CD4-positive, alpha-beta T cell treated with Interleukin-10 for 1 hour (primary cell): ENCODE data around the gene PTPN11.
"Not testable (repeated sequence)": the region's sequence is repeated elsewhere in the genome, so short reads cannot be mapped to it uniquely, and the experiment has no call there.

Experiments used
- DNase-seq: peaks from one replicate; pipeline ENCODE4 v3.0.0-alpha.2; 2020

The PTPN11 gene

DNA sequence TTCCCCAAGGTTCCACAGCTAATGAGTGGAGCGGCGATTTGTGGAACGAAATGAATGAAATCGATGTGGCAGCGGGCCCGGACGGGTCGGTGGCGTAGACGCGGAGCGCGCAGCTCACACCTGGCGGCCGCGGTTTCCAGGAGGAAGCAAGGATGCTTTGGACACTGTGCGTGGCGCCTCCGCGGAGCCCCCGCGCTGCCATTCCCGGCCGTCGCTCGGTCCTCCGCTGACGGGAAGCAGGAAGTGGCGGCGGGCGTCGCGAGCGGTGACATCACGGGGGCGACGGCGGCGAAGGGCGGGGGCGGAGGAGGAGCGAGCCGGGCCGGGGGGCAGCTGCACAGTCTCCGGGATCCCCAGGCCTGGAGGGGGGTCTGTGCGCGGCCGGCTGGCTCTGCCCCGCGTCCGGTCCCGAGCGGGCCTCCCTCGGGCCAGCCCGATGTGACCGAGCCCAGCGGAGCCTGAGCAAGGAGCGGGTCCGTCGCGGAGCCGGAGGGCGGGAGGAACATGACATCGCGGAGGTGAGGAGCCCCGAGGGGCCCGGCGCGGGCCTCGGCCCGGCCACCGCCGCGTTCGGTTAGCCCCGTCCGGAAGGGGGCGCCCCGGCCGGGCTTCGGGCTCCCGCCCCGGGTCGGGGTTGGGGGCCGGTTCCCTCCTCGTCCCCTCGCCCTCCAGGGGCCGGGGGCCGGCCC, at the start of gene PTPN11:
Gene PTPN11, plus strand, starts transcription at position 340 of the 689 bp plus-strand sequence. Its CDS starts 165 bp downstream, at position 505.
- peak; percentile 91 for DNase-seq

GRCh38 chr12:112370199-112370598, 48.5 kb upstream of the PTPN11 start:
- no peak for DNase-seq

- no peak for DNase-seq
These were observed 47.8 kb upstream of the PTPN11 start for GRCh38 chr12:112370868-112371510.

DNA sequence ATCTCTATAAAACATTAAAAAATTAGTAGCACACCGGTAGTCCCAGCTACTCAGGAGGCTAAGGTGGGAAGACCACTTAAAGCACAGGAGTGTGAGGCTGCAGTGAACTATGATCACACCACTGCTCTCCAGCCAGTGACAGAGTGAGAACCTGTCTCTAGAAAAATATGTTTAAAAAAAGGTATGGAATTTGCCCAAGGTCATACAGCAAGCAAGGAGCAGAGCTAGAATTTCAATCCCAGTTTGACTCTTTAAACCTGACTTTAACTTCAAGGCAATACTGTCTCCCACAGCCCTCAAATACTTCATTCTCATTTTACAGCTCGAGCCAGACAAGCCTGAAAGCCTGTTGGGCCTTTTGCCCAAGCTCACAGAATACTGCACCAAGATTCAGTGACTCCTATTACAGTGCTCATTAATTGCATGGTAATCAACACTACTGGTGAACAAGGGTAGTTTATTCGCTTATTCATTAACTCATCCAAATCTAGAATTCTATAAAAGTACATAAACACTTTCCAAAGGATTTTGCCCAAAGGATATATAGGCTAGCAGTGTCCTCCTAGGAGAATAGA, 44.5 kb upstream of the PTPN11 start:
- no peak for DNase-seq

GRCh38 chr12:112375105-112375504, 43.6 kb upstream of the PTPN11 start:
- no peak for DNase-seq

- DNase-seq: no peak
These were observed 37.9 kb upstream of the PTPN11 start for GRCh38 chr12:112380663-112381405.

DNA sequence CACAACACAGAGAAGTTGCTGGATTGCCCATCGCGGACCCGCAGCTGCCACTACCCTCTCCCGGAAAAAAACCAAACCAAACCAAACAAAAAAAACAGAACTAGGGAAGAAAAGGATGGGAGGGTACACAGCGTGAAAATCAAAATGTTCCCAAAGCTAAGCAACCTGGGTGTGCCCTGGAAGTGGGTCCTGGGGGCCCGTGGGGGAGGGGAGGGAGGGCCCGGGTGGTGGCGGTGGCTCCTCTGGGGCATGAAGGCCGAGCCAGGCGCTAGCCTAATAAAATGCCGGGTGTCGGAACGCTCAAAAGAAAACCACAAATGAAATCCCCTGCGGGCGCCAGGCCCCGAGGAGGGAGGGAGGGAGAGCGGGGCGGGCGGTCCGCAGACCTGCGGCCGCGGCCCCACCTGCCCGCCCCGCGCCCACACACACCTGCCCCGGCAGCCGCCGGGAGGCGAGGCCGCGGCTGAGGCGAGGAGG, 37.3 kb upstream of the PTPN11 start:
- DNase-seq: peak; percentile 61

GRCh38 chr12:112381883-112382796, 36.6 kb upstream of the PTPN11 start, which contains the start of gene HECTD4:
Gene HECTD4 (minus strand): TSS chr12:112382431. CDS start chr12:112382128, 303 bp downstream.
- DNase-seq: peak; percentile 91

GRCh38 chr12:112382866-112383265, 35.9 kb upstream of the PTPN11 start:
- DNase-seq: no peak

DNA sequence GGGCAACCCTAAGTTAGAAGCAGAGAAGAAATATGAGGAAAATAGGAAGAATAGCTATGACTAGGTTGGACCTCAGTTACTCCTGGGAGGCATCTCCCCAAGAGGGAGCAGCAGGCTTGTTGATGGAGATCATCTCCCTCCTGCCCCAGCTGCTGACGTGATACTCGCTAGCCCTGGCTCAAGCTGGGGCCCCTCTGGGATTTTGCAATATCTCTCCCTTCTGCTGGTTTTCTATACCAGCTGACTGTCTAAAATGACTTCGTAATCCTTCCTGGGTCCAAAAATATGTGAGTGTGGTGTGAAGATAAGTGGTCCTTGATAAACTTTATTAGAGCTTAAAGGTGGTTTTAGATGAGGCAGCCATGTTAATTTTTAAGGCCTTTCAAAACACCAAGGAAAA, 32.0 kb upstream of the PTPN11 start:
- DNase-seq: no peak

DNA sequence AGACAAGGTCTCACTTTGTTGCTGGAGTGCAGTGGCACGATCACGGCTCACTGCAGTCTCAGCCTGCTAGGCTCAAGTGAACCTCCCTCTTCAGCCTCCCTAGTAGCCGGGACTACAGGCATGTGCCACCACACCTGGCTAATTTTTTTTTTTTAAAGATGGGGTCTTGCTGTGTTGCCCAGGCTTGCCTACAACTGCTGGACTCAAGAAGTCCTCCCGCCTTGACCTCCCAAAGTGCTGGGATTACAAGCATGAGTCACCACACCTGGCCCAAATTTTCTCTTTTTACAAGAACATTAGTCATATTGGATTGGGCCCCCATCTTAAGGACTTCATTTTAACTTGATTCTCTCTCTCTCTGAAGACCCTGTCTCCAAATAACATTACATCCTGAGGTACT, 29.5 kb upstream of the PTPN11 start:
- DNase-seq: no peak

DNA sequence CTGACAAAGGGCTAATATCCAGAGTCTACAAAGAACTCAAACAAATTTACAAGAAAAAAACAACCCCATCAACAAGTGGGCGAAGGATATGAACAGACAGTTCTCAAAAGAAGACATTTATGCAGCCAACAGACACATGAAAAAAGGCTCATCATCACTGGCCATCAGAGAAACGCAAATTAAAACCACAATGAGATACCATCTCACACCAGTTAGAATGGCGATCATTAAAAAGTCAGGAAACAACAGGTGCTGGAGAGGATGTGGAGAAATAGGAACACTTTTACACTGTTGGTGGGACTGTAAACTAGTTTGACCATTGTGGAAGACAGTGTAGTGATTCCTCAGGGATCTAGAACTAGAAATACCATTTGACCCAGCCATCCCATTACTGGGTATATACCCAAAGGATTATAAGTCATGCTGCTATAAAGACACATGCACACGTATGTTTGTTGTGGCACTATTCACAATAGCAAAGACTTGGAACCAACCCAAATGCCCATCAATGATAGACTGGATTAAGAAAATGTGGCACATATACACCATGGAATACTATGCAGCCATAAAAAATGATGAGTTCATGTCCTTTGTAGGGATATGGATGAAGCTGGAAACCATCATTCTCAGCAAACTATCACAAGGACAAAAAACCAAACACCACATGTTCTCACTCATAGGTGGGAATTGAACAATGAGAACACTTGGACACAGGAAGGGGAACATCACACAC, 28.7 kb upstream of the PTPN11 start:
- not testable (repeated sequence) for DNase-seq

- no peak for DNase-seq
These were observed 25.4 kb upstream of the PTPN11 start for GRCh38 chr12:112393328-112393727.

DNA sequence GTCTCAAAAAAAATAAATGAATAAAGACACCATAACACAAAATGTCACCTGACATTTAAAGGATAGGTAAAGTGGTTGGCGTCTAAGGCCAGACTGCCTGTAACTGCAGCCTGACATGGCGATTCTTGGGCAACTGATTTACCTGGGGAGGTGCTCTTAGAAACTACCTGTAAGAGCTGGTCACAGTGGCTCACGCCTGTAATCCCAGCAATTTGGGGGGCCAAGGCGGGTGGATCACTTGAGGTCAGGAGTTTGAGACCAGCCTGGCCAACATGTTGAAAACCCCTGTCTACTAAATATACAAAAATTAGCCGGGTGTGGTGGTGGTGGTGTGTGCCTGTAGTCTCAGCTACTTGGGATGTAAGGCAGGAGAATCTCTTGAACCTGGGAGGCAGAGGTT, 17.7 kb upstream of the PTPN11 start:
- no peak for DNase-seq

DNA sequence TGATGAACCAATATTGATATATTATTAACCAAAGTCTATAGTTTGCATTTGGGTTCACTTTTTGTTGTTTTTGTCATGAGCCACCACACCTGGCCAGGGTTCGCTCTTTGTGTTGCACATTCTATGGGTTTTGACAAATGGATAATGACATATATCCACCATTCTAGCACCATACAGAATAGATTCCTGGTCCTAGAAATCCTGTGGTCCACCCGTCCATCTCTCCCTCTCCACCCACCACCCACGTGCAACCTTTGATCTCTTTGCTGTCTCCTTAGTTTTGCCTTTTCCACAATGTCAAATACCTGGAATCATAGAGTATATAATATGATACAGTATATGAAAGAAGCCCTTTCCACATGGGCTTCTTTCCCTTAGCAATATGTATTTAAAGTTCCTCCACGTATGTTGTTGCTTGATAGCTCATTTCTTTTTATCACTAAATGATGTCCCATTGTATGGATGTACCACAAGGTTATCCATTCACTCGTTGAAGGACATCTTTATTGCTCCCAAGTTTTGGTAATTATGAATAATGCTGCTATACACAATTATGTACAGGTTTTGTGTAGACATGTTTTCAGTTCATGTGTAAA, 16.7 kb upstream of the PTPN11 start:
- no peak for DNase-seq

DNA sequence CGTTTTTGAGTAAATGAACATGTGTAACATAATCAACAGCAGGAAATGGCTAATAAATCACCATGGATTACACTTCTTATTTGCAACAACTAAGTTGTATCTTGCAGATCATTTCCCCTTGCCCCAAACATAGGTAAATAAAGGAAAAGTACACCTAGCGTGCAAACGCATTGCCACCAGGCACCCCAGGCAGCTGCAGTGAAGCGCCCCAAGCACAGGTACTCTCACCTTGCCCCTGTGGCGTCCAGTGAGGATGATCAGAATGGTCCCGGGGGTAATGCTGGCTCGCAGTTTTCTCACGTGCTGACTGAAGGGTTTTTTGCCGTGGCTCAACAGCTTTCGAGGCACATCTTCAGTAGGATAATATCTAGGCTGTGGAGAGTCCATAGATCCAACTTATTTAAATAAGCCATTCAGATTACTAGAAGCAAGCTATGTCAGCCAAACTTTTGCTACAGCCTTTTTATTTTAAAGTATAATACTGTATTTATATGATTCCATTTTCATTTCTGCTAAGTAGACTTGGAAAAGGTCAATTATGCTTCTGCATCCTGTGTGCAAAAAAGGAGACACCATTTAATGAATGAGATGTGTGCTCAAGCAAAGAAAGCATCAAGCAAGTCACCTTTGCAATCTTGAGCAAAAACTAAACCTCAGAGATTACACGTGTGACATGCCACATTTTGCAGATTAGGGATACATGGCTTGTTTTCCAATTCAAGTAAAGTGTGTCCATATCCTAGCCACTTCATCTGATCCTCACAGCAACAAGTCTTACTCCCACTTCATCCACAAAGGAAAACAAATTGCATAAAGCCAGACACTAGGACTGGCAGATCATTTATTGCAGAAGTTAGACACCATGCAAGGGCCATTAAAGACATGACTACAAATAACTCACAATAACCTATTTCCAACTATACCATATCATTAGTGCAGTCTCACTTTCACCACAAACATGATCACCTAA, 11.9 kb upstream of the PTPN11 start:
- DNase-seq: no peak

GRCh38 chr12:112407683-112408082, 11.1 kb upstream of the PTPN11 start:
- DNase-seq: not testable (repeated sequence)

DNA sequence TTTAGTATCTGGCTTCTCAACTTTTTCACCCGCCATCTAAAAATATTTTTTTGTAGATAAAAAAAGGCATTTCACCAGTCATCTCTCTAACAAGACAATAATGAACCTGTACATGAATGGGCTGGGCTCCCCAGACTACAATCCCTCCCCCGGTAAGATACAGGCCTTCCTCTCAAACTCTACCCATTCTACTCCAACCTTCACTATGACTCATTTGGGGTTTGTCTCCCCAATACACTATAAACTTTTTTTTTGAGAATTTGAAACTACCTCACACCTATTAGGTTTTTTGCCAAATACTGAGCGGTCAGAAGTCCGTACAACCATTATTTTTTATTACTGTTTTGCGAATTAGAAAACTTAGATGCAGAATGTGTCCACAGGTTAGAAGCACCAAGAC, 10.1 kb upstream of the PTPN11 start:
- peak; percentile 55 for DNase-seq

- peak; percentile 89 for DNase-seq
These were observed 9.5 kb upstream of the PTPN11 start, which contains the start of gene RPL6 for GRCh38 chr12:112409064-112409905. Gene RPL6 (minus strand): TSS chr12:112409605. CDS start chr12:112408656, 949 bp downstream.
